ENCODE results near the gene TRIM66. TPM values are rescaled to one million over a fixed set of nuclear protein-coding genes. Genes with fewer than 3 reads are reported as not detected.
A peak's percentile ranks its signal among the peaks of the same experiment; 100 is the strongest.

TRIM66 gene
- polyA plus RNA-seq, 2 of the 4 experiments (the other 2 are of a cell fraction): 2.5 to 9.8 TPM

DNA sequence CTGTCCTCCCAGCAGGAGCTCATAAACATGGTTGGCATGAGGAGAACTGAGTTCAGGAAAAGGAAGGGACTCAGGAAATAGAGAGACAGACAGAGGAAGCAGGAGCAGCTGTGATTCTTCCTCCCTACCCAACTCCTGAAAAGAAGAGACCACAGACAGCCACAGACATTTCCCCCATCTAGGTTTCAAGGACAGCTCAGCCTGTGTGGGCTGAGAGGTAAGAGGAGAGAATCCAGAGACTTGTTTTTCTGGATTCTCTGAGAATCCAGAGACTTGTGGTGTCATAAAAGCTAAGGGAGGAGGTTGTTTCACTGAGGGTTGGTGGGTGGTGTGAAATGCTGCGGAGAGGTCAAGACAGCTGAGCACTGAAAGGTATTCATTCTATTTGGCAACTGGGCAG lies 69.4 kb downstream of the TRIM66 start:
- ATAC-seq: no peak
- H3K9me3 ChIP-seq: no peaks in the 10 kb centered on the region
- peaks cover 9% of the 10 kb centered on the region; the same call in 2 of the 3 replicates for H3K4me1 ChIP-seq
- whole genome bisulfite sequencing (ENCODE audit: missing lambda C conversion rate): 100% methylated on average over 1 of the region's 1 CpG
- FAIRE-seq: no peak
- ChIA-PET POLR2A (no interaction called here), CTCF (interaction anchor here (0.6 to 1.6 kb wide), 8 partner anchors 9 to 346 kb away, joined by 3 to 5 read pairs (median 4); no protein-coding TSS in a partner anchor)
- TF ChIP-seq JUNB (IDR thresholded peaks at IDR 0.05) (no peak), MAFK (IDR thresholded peaks at IDR 0.05; ENCODE audit: partially characterized antibody) (no peak), POLR2A (IDR thresholded peaks at IDR 0.05; ENCODE audit: low read length) (no peak), CEBPB (IDR thresholded peaks at IDR 0.05) (no peak), MYC (IDR thresholded peaks at IDR 0.05; ENCODE audit: borderline replicate concordance, low read length) (no peak), TP53 (CRISPR knock-in tag; IDR thresholded peaks at IDR 0.05) (no peak), KDM1A (IDR thresholded peaks at IDR 0.05; ENCODE audit: low read depth) (no peak), HOXB13 (CRISPR knock-in tag; IDR thresholded peaks at IDR 0.05; ENCODE audit: low read depth) (no peak), ZFP36 (IDR thresholded peaks at IDR 0.05; ENCODE audit: borderline replicate concordance, partially characterized antibody) (no peak)
- TF ChIP-seq, protein P1, sequence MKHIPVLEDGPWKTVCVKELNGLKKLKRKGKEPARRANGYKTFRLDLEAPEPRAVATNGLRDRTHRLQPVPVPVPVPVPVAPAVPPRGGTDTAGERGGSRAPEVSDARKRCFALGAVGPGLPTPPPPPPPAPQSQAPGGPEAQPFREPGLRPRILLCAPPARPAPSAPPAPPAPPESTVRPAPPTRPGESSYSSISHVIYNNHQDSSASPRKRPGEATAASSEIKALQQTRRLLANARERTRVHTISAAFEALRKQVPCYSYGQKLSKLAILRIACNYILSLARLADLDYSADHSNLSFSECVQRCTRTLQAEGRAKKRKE (CRISPR knock-in tag; IDR thresholded peaks at IDR 0.05; ENCODE audit: low read depth): no peak
- H3K4me3 ChIP-seq: no peak overlapping the region
- DNase-seq (ENCODE audit: low read depth in 1 of 2, low spot score in 1 of 2): no peak
- no peak overlapping the region for H3K4me2 ChIP-seq
- no peak overlapping the region for H3K27ac ChIP-seq

GRCh38 chr11:8612522-8612921 lies 69.9 kb downstream of the TRIM66 start:
- WGBS (ENCODE audit: missing lambda C conversion rate): 89% methylated on average over 5 of the region's 5 CpGs
- no peak overlapping the region for H3K4me2 ChIP-seq
- no peaks in the 10 kb centered on the region for H3K9me3 ChIP-seq
- no peak overlapping the region for H3K4me3 ChIP-seq
- no peak for ATAC-seq
- peaks cover 9% of the 10 kb centered on the region; the same call in 2 of the 3 replicates for H3K4me1 ChIP-seq
- ChIA-PET POLR2A (no interaction called here), CTCF (interaction anchor here (0.8 to 1.6 kb wide), 7 partner anchors 8 to 480 kb away, joined by 3 to 5 read pairs (median 3); no protein-coding TSS in a partner anchor)
- no peak for TF ChIP-seq SMC3 (IDR thresholded peaks at IDR 0.05)
- TF ChIP-seq KDM1A (IDR thresholded peaks at IDR 0.05; ENCODE audit: low read depth): no peak
- TF ChIP-seq ZSCAN20 (CRISPR knock-in tag; IDR thresholded peaks at IDR 0.05): no peak
- no peak for TF ChIP-seq RAD21 (conservative IDR thresholded peaks at IDR 0.05 in 1 of 2, IDR thresholded peaks at IDR 0.05 in 1 of 2)
- FAIRE-seq: no peak
- H3K27ac ChIP-seq: no peak overlapping the region
- no peak for DNase-seq (ENCODE audit: low read depth in 1 of 2, low spot score in 1 of 2)

- ChIA-PET POLR2A (interaction anchor here (0.7 kb wide), 1 partner anchor 580 kb away, joined by 3 read pairs; no protein-coding TSS in a partner anchor), CTCF (interaction anchor here (1.1 kb wide), 1 partner anchor 16 kb away, joined by 3 read pairs; no protein-coding TSS in a partner anchor)
- no peak for ATAC-seq
- peaks cover 24% of the 10 kb centered on the region for H3K4me1 ChIP-seq
- FAIRE-seq: no peak
- TF ChIP-seq MAFK (IDR thresholded peaks at IDR 0.05; ENCODE audit: partially characterized antibody) (peak; percentile 62), ZSCAN20 (CRISPR knock-in tag; IDR thresholded peaks at IDR 0.05) (no peak)
- H3K27ac ChIP-seq: no peak overlapping the region
- 88% methylated on average over 7 of the region's 7 CpGs for WGBS (ENCODE audit: missing lambda C conversion rate)
- H3K9me3 ChIP-seq: no peaks in the 10 kb centered on the region
- no peak for DNase-seq (ENCODE audit: low read depth in 1 of 2, low spot score in 1 of 2)
- no peak overlapping the region for H3K4me3 ChIP-seq
- H3K4me2 ChIP-seq: no peak overlapping the region
Measured at GRCh38 chr11:8610532-8611116, 71.8 kb downstream of the TRIM66 start.

GRCh38 chr11:8608652-8609051 lies 73.8 kb downstream of the TRIM66 start:
- H3K9me3 ChIP-seq: no peaks in the 10 kb centered on the region
- ChIA-PET CTCF (interaction anchor here (0.9 to 1.6 kb wide), 3 partner anchors 10 to 27 kb away, joined by 3 to 6 read pairs (median 4); no protein-coding TSS in a partner anchor), POLR2A (interaction anchor here (1.7 kb wide), 1 partner anchor 74 kb away, joined by 10 read pairs; the partner anchor contains the start of genes RPL27A and TRIM66)
- no peak overlapping the region for H3K4me2 ChIP-seq
- H3K4me3 ChIP-seq: no peak overlapping the region
- no peak for DNase-seq (ENCODE audit: low read depth in 1 of 2, low spot score in 1 of 2)
- FAIRE-seq: no peak
- peaks cover 44% of the 10 kb centered on the region for H3K4me1 ChIP-seq
- WGBS (ENCODE audit: missing lambda C conversion rate): 39% methylated on average over 1 of the region's 1 CpG
- ATAC-seq: no peak
- no peak for TF ChIP-seq KDM1A (IDR thresholded peaks at IDR 0.05; ENCODE audit: low read depth)
- TF ChIP-seq HOXB5 (CRISPR knock-in tag; IDR thresholded peaks at IDR 0.05): no peak
- no peak for TF ChIP-seq FOXS1 (CRISPR knock-in tag; IDR thresholded peaks at IDR 0.05)
- TF ChIP-seq CHD2 (IDR thresholded peaks at IDR 0.05; ENCODE audit: low read length, partially characterized antibody): no peak
- no peak for TF ChIP-seq TFCP2L1 (CRISPR knock-in tag; IDR thresholded peaks at IDR 0.05)
- TF ChIP-seq POLR2AphosphoS2 (conservative IDR thresholded peaks at IDR 0.05; ENCODE audit: low read length): no peak
- TF ChIP-seq, protein P2, sequence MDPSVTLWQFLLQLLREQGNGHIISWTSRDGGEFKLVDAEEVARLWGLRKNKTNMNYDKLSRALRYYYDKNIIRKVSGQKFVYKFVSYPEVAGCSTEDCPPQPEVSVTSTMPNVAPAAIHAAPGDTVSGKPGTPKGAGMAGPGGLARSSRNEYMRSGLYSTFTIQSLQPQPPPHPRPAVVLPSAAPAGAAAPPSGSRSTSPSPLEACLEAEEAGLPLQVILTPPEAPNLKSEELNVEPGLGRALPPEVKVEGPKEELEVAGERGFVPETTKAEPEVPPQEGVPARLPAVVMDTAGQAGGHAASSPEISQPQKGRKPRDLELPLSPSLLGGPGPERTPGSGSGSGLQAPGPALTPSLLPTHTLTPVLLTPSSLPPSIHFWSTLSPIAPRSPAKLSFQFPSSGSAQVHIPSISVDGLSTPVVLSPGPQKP (IDR thresholded peaks at IDR 0.05; ENCODE audit: low read depth, low read length): no peak
- no peak for TF ChIP-seq NFE2L2 (conservative IDR thresholded peaks at IDR 0.05; ENCODE audit: low read length)
- no peak for TF ChIP-seq CHD4 (IDR thresholded peaks at IDR 0.05; ENCODE audit: borderline replicate concordance)
- no peak for TF ChIP-seq GATA3 (IDR thresholded peaks at IDR 0.05; ENCODE audit: borderline replicate concordance)
- TF ChIP-seq PHF8 (IDR thresholded peaks at IDR 0.05; ENCODE audit: borderline replicate concordance, low read depth): no peak
- TF ChIP-seq USF2 (IDR thresholded peaks at IDR 0.05): no peak
- peak overlapping the region in 1 of 2 experiments; percentile 19; a peak in 1 of 6 replicates for H3K27ac ChIP-seq
